Stimulated activated CD4-positive, alpha-beta T cell treated with anti-CD3 and anti-CD28 coated beads, Interleukin-15, amount 100 ng/mL, for 24 hours (primary cell): ENCODE data around the gene NKX6-1.

Source experiments
- DNase-seq: peaks from one replicate; pipeline ENCODE4 v3.0.0-alpha.2; 2020

Gene NKX6-1

DNA sequence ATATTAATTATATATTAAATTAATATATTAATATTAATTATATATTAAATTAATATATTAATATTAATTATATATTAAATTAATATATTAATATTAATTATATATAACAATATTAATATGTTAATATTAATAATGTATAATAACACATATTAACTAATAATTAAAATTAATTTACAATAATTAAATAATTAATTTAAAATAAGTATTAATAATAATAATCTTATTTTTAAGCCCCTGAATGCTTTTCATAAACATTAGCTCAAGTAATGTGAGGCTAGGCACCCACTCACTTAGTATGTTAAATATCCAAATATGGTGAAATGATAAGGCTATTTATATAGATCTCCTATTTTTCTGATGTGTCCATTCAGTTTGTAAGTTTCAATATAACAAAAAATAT lies 26.9 kb downstream of the NKX6-1 start:
- DNase-seq: no peak

DNA sequence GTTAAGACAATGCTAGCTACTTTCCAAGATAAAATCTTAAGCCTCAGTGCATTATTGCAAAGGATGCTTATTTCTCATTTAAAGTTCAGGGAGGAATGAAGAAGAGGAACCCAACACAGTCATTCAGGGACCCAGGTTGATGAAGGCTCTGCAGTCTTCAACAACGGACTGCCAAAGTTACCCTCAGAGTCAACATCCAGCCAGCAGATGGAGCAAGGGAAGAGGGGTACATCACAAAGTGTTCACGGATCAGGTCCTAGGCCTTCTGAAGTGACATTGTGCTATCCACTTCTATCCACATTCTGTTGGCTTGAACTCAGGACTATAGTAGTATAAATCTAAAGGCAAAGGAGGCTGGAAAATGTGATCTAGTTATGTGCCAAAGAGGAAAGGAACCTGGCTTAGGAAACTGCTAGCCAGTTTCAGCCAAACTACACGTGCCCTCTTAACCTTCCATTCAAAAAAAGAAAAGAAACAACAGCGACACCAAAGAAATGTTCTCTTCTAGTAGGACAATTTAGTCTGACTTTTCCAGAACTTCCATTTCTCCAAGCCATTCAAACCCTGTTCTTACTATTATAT lies 28.8 kb downstream of the NKX6-1 start:
- DNase-seq: no peak

GRCh38 chr4:84467601-84468000 lies 31.5 kb downstream of the NKX6-1 start:
- DNase-seq: no peak

DNA sequence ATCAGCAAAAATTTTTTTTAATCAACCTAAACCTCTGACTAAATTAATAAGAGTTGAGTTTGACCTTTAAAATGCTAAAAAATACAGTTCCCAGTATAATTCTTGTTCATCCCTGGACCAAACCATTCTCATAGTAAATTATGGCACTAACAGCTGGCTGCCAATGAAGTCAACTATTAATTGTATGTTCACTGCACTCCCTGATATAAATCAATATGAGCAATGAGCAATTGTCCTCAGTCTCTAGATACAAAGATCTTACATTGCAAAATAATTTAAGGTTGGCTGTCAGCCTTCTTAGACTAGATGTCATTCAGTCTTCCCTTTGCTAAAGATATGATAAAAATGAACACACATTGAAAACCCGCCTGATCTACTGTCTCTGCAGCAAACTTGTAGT lies 39.3 kb downstream of the NKX6-1 start:
- no peak for DNase-seq

- no peak for DNase-seq
Observed at GRCh38 chr4:84456157-84456556, 42.9 kb downstream of the NKX6-1 start.

DNA sequence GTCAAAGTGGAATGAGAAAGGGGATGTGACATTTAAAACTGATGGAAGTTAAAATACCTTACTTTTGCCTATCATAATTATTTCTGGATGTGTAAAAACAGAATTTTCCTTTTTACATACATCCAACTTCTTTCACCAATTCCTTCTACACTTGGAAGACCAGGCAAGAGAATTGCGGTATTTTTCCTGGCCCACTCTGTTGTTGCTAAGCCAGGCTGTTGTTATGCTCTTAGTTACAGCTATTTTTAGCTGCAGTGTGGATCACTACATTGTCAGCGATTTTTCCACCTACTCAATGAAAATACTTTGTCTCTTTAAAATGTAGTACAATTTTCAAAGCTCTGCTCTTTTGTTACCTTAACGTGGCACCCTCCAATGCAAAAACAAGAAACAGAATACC lies 43.4 kb downstream of the NKX6-1 start:
- no peak for DNase-seq

DNA sequence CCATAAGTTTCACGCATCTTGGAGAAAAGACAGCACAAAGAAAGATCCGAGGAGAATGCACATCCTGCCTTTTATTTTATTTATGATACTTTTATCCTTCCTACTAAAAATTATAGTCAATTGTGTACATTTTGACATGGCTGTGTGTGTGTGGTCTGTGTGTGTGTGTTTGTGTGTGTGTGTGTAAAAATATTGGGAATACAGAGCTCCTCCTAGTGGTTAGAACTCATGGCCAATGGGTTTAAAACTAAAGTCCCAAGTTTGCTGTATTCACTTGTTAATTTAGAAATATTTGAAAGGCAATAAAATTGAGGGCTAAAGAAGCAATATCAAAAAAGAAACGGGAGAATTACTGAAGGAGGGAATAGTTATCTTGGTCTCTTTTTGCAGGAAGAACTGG lies 47.5 kb downstream of the NKX6-1 start:
- DNase-seq: no peak

GRCh38 chr4:84443523-84443922 lies 55.6 kb downstream of the NKX6-1 start:
- no peak for DNase-seq

DNA sequence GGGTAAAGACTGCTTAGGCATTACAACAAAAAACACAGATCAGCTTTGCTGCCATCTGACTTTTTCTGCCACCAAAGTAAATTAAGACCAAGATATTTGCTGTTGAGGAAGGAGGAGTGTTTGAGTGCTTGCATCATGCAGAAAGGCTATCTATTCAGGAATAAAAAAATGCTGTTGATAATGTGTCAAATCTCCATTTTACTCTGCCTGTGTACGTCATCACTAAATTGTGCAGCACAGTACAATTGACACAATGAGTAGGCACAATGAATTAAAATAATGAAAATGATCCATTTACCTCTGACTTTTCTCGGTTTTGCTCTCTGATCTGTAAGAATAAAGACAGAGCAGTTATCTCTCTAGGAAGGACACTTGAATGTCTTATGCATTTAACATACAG lies 56.3 kb downstream of the NKX6-1 start:
- no peak for DNase-seq
